GM18909 (cell line): ENCODE data around the gene NPM1.
"Not testable (repeated sequence)": the region's sequence is repeated elsewhere in the genome, so short reads cannot be mapped to it uniquely, and the experiment has no call there.

Source experiments
- ATAC-seq: cut with Tn5 transposase; IDR thresholded peaks from one replicate; pipeline ENCODE4 v1.9.1; 2021; ENCODE audit warnings: mild to moderate bottlenecking; ENCODE audit not compliant: unreplicated experiment, poor library complexity

Gene NPM1

GRCh38 chr5:171409164-171410136 lies 21.8 kb downstream of the NPM1 start:
- ATAC-seq, result no peak

- no peak for ATAC-seq
Measured at GRCh38 chr5:171410181-171410580, 22.5 kb downstream of the NPM1 start.

- ATAC-seq, result no peak
Measured at GRCh38 chr5:171412186-171412585, 24.5 kb downstream of the NPM1 start.

GRCh38 chr5:171413153-171413910 lies 25.7 kb downstream of the NPM1 start:
- no peak for ATAC-seq

GRCh38 chr5:171413993-171414392 lies 26.3 kb downstream of the NPM1 start:
- ATAC-seq, result not testable (repeated sequence)

- ATAC-seq, result no peak
Measured at GRCh38 chr5:171415115-171415730, 27.6 kb downstream of the NPM1 start.

- no peak for ATAC-seq
Measured at GRCh38 chr5:171416160-171417049, 28.8 kb downstream of the NPM1 start.

- ATAC-seq, result peak; percentile 75
Measured at GRCh38 chr5:171418316-171418981, 30.8 kb downstream of the NPM1 start.

GRCh38 chr5:171418982-171419687 lies 31.5 kb downstream of the NPM1 start, which contains the start of gene FGF18:
Gene FGF18 (plus strand): TSS chr5:171419647. CDS start chr5:171420200, 553 bp downstream.
- ATAC-seq, result peak; percentile 53

GRCh38 chr5:171419688-171420430 lies 32.2 kb downstream of the NPM1 start:
- ATAC-seq, result peak; percentile 16

GRCh38 chr5:171420431-171421241 lies 33.0 kb downstream of the NPM1 start:
- ATAC-seq, result no peak

- no peak for ATAC-seq
Measured at GRCh38 chr5:171421331-171422262, 33.9 kb downstream of the NPM1 start.

- no peak for ATAC-seq
Measured at GRCh38 chr5:171422495-171422894, 34.8 kb downstream of the NPM1 start.

GRCh38 chr5:171422902-171423663 lies 35.4 kb downstream of the NPM1 start:
- ATAC-seq, result no peak

- no peak for ATAC-seq
Measured at GRCh38 chr5:171424726-171425125, 37.1 kb downstream of the NPM1 start.
